DND-41 (cell line): Measurements from ENCODE around the gene ST3GAL4.

Source experiments
- ATAC-seq: fragments of 200-7000 bp; cut with Tn5 transposase; 3 replicates; pipeline ENCODE4 v1.9.1; 2021; ENCODE audit warnings: low read depth; ENCODE audit not compliant: insufficient read depth
- DNase-seq: peaks from one replicate; pipeline ENCODE4 v3.0.0-alpha.2; 2020
- H2AFZ ChIP-seq: 2 replicates; pipeline ENCODE4 v1.6.0; 2012; ENCODE audit warnings: low read depth, low read length
- H3K27ac ChIP-seq: 2 replicates; pipeline ENCODE4 v1.5.1; 2012; ENCODE audit warnings: low read length, inconsistent platforms
- H3K27me3 ChIP-seq: fragments of 200-600 bp; sonication (generic); 2 replicates; pipeline ENCODE4 v1.6.0; 2012; ENCODE audit warnings: low read length, mild to moderate bottlenecking, inconsistent platforms; ENCODE audit not compliant: insufficient read depth, poor library complexity
- H3K36me3 ChIP-seq: 2 replicates; pipeline ENCODE4 v1.5.1; 2012; ENCODE audit warnings: low read length, inconsistent platforms; ENCODE audit not compliant: insufficient read depth
- H3K4me1 ChIP-seq: 2 replicates; pipeline ENCODE4 v1.5.1; 2012; ENCODE audit warnings: mild to moderate bottlenecking, low read length; ENCODE audit not compliant: insufficient read depth
- H3K4me2 ChIP-seq: 2 replicates; pipeline ENCODE4 v1.6.0; 2012; ENCODE audit warnings: mild to moderate bottlenecking, moderate library complexity, low read length, inconsistent platforms; ENCODE audit not compliant: insufficient read depth
- H3K4me3 ChIP-seq, 2 experiments: fragments of 200-600 bp in 1 of 2; shearing (Covaris generic) in 1 of 2; 2 replicates each; pipeline ENCODE4 v1.5.1; 2012 to 2016; ENCODE audit warnings: inconsistent platforms in 2 of 2, low read length in 2 of 2, mild to moderate bottlenecking in 2 of 2, low read depth in 1 of 2, moderate library complexity in 1 of 2
- H3K79me2 ChIP-seq: 2 replicates; pipeline ENCODE4 v1.6.0; 2012; ENCODE audit warnings: low read length, inconsistent platforms; ENCODE audit not compliant: insufficient read depth
- H3K9ac ChIP-seq: 2 replicates; pipeline ENCODE4 v1.6.0; 2012; ENCODE audit warnings: low read depth, mild to moderate bottlenecking, inconsistent platforms, low read length, moderate library complexity
- H3K9me3 ChIP-seq: 2 replicates; pipeline ENCODE4 v1.5.1; 2012; ENCODE audit warnings: low read length, moderate library complexity, mild to moderate bottlenecking, inconsistent platforms; ENCODE audit not compliant: insufficient read depth, severe bottlenecking
- H4K20me1 ChIP-seq: 2 replicates; pipeline ENCODE4 v1.6.0; 2012; ENCODE audit warnings: low read length; ENCODE audit not compliant: insufficient read depth
- CTCF ChIP-seq: IDR thresholded peaks from 2 replicates; pipeline ENCODE4 v1.5.1; 2012; ENCODE audit warnings: borderline replicate concordance, low read length, moderate library complexity, mild to moderate bottlenecking; ENCODE audit not compliant: poor library complexity, severe bottlenecking; ENCODE audit errors: extremely low read depth
- EZH2 ChIP-seq: IDR thresholded peaks from 3 replicates; pipeline ENCODE4 v1.6.1; 2012; ENCODE audit warnings: borderline replicate concordance, low read depth, mild to moderate bottlenecking, moderate library complexity, low read length, inconsistent platforms; ENCODE audit not compliant: severe bottlenecking

ST3GAL4 gene

GRCh38 chr11:126333142-126333541 is 22.3 kb upstream of the ST3GAL4 start:
- H3K4me3 ChIP-seq, result no peak overlapping the region
- no peaks in the 10 kb centered on the region for H3K9me3 ChIP-seq
- H3K36me3 ChIP-seq, result peaks cover 28% of the 10 kb centered on the region
- no peaks in the 10 kb centered on the region for H3K27me3 ChIP-seq
- H3K4me2 ChIP-seq, result no peak overlapping the region
- peaks cover 2% of the 10 kb centered on the region; the same call in 1 of the 2 replicates for H4K20me1 ChIP-seq
- H3K27ac ChIP-seq, result no peak overlapping the region
- H2AFZ ChIP-seq, result no peak overlapping the region
- no peaks in the 10 kb centered on the region for H3K4me1 ChIP-seq
- no peaks in the 10 kb centered on the region for H3K79me2 ChIP-seq
- no peak overlapping the region for H3K9ac ChIP-seq
- TF ChIP-seq CTCF (no peak), EZH2 (no peak)
- no peak for DNase-seq
- ATAC-seq, result no peak

- H2AFZ ChIP-seq, result no peak overlapping the region
- H3K9ac ChIP-seq, result no peak overlapping the region
- H3K27me3 ChIP-seq, result no peaks in the 10 kb centered on the region
- H3K4me1 ChIP-seq, result no peaks in the 10 kb centered on the region
- peaks cover 44% of the 10 kb centered on the region for H3K36me3 ChIP-seq
- H3K4me2 ChIP-seq, result no peak overlapping the region
- TF ChIP-seq CTCF (no peak), EZH2 (no peak)
- H4K20me1 ChIP-seq, result peaks cover 2% of the 10 kb centered on the region; the same call in 1 of the 2 replicates
- H3K27ac ChIP-seq, result no peak overlapping the region
- no peaks in the 10 kb centered on the region for H3K79me2 ChIP-seq
- H3K4me3 ChIP-seq, result no peak overlapping the region
- DNase-seq, result no peak
- H3K9me3 ChIP-seq, result no peaks in the 10 kb centered on the region
- ATAC-seq, result no peak
These were observed 20.6 kb upstream of the ST3GAL4 start for GRCh38 chr11:126334659-126335462.

GRCh38 chr11:126335463-126335760 is 20.1 kb upstream of the ST3GAL4 start:
- peaks cover 2% of the 10 kb centered on the region; the same call in 1 of the 2 replicates for H4K20me1 ChIP-seq
- ATAC-seq, result no peak
- H3K4me2 ChIP-seq, result no peak overlapping the region
- H3K27me3 ChIP-seq, result no peaks in the 10 kb centered on the region
- no peaks in the 10 kb centered on the region for H3K9me3 ChIP-seq
- H2AFZ ChIP-seq, result no peak overlapping the region
- H3K27ac ChIP-seq, result no peak overlapping the region
- H3K4me1 ChIP-seq, result no peaks in the 10 kb centered on the region
- no peak overlapping the region for H3K9ac ChIP-seq
- DNase-seq, result no peak
- H3K36me3 ChIP-seq, result peaks cover 50% of the 10 kb centered on the region
- no peaks in the 10 kb centered on the region for H3K79me2 ChIP-seq
- no peak for TF ChIP-seq EZH2
- no peak for TF ChIP-seq CTCF
- H3K4me3 ChIP-seq, result no peak overlapping the region
